Measurements from ENCODE around the gene DPYD. TPM values are rescaled to one million over a fixed set of nuclear protein-coding genes. Genes with fewer than 3 reads are reported as not detected.

DPYD gene
- total RNA-seq, 1 donor = 81.9 TPM

DNA sequence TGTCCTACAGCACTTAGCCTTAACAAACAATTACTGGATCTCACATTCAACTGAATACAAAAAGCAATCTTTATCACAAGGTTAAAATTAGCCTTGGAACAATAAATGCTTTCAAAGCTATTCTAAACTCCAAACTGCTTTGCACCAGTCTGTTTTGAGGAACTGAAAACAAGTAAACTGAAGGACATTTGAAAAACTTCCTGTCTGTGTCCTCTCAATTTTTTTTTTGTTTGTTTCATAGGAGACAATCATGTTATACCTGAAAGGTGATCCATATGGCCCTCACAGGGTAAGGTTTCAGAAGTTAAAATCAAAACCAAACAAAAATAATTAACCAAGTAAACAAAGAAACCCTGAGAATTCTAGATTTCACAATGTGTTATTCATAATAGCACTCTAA is 459.1 kb downstream of the DPYD start:
- no peak overlapping the region for H3K4me3 ChIP-seq (ENCODE audit: low read depth, low read length)
- DNase-seq (ENCODE audit: low read depth) = no peak
- TF ChIP-seq, protein P1, sequence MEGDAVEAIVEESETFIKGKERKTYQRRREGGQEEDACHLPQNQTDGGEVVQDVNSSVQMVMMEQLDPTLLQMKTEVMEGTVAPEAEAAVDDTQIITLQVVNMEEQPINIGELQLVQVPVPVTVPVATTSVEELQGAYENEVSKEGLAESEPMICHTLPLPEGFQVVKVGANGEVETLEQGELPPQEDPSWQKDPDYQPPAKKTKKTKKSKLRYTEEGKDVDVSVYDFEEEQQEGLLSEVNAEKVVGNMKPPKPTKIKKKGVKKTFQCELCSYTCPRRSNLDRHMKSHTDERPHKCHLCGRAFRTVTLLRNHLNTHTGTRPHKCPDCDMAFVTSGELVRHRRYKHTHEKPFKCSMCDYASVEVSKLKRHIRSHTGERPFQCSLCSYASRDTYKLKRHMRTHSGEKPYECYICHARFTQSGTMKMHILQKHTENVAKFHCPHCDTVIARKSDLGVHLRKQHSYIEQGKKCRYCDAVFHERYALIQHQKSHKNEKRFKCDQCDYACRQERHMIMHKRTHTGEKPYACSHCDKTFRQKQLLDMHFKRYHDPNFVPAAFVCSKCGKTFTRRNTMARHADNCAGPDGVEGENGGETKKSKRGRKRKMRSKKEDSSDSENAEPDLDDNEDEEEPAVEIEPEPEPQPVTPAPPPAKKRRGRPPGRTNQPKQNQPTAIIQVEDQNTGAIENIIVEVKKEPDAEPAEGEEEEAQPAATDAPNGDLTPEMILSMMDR (IDR thresholded peaks at IDR 0.05; ENCODE audit: insufficient read depth, low read length) = no peak

DNA sequence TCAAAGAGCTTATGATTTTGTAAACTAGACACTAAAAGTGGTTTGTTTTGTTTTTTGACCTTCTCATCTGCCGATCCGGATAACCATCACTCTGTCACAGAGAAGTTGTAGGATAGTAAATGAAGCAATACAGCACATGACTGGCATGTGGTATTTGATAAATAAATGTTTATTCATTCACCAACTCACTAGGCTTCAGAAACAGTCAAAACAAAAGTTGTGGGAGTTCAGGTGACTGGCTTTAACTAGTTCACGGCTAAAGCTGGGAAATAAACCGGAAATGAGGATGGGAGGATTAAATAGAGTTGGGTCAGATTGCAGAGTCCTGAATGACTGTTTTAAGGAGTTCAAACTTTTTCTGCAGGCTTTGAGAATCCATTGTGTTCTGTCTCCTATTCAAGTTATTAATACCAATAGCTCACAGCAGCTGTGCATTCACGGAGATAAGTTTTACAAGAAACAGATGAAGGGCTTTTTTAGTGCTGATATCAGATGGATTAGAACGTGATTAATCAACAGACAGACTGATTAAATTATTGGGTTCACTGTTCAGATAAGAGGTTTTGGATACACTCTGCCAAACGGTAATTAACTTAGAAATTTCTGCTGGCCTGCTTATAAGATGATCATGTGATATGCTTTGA is 463.3 kb downstream of the DPYD start:
- no peak overlapping the region for H3K4me3 ChIP-seq (ENCODE audit: low read depth, low read length)
- DNase-seq (ENCODE audit: low read depth) = peak; percentile 35

DNA sequence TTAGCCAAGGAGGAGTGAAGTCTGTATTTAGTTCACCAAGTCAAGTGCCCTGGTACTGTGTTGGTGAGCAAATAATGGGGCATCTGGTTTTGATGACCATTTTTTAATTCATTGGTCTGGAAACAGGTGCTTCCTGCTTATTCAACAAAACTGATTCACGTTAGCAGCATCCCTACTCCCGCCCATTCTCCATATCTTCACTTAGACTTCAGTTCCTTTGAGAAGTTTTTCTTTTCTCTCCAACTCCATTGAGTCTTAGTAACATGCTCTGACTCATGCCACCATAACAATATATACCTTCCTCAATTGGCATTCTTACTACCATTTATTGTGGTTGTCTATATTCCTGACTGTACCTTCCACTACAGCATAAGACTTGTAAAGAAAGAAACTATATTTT is 468.9 kb downstream of the DPYD start:
- no peak for DNase-seq (ENCODE audit: low read depth)
- H3K4me3 ChIP-seq (ENCODE audit: low read depth, low read length) = no peak overlapping the region
- TF ChIP-seq, protein P1 (IDR thresholded peaks at IDR 0.05; ENCODE audit: insufficient read depth, low read length) = no peak

More for the DNA sequence above, 463.3 kb downstream of the DPYD start:
- TF ChIP-seq, protein P1 (IDR thresholded peaks at IDR 0.05; ENCODE audit: insufficient read depth, low read length) = no peak

DNA sequence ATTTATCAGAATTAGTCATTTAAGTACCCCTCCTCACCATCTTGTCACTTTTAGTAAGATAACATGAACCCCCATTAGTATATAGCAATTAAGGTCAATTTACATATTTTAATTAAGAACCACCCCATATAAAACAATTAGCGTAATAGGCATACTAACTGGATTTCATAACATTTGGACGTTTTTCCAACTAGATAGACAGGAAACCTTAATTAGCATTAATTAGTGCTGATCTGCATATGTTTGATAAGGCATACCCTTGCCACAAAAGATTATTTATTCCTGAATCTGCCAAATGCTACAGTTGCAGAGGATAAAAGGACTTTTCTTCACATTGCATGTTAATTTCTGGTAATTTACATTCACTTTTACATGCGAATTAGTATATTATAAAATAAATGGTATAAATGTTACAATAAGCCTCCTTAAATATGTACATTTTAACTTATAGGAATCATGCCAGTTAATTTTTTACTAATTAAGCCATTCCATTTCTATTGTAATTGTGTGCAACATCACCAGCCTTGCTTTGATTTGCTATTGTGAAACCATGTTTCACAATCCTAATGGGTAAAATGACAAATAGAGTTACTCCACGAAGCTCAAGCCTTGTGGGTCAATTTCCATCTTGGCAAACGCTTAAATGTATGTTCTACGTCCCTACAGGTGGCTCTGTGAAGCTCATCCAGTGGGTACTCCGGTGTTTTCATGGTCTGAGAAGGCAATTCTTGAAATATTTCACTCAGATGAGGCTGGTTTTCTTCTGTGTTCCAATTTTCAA is 469.6 kb downstream of the DPYD start:
- no peak for DNase-seq (ENCODE audit: low read depth)
- no peak overlapping the region for H3K4me3 ChIP-seq (ENCODE audit: low read depth, low read length)
- TF ChIP-seq, protein P1 (IDR thresholded peaks at IDR 0.05; ENCODE audit: insufficient read depth, low read length) = no peak

DNA sequence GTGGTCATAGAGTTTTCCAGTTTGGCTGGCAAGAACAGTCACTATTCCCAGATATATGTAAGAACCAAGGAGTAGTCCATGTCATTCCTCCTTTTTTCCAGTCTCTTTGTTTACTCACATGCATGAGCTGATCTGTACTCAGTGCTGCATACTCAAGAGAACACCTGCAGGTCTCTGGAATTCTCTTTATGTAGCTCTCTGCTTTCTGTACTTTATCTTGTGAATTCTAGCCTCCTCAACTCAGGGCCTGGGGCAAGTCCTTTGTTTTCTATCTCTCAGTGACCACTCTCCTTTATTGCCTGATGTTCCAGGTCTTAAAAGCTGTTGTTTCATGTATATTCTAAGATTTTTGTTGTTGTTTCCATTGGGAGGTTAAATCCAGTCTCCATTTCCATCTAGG is 478.9 kb downstream of the DPYD start:
- TF ChIP-seq, protein P1 (IDR thresholded peaks at IDR 0.05; ENCODE audit: insufficient read depth, low read length) = no peak
- no peak for DNase-seq (ENCODE audit: low read depth)
- H3K4me3 ChIP-seq (ENCODE audit: low read depth, low read length) = no peak overlapping the region

DNA sequence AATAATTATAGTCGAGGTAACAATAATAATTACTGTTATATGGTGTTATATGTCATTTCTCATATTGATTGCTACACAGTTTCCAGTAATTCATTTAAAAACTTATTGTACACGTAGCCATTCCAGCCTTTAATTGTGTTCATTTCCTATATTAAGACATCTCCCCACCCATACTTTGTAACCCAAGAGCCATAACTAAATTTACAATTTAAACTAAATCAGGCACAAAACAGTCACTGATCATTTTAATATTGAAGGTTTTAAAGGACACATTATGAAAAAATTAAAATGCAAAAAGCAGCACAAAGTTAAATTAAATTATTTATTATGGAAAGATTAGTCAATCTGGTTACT is 487.0 kb downstream of the DPYD start:
- DNase-seq (ENCODE audit: low read depth) = no peak
- TF ChIP-seq, protein P1 (IDR thresholded peaks at IDR 0.05; ENCODE audit: insufficient read depth, low read length) = no peak

More for the DNA sequence above, 487.0 kb downstream of the DPYD start:
- H3K4me3 ChIP-seq (ENCODE audit: low read depth, low read length) = no peak overlapping the region
